ENCODE measurements around the gene SLC13A4.
"Not testable (repeated sequence)": the region's sequence is repeated elsewhere in the genome, so short reads cannot be mapped to it uniquely, and the experiment has no call there.

Gene SLC13A4, protein sequence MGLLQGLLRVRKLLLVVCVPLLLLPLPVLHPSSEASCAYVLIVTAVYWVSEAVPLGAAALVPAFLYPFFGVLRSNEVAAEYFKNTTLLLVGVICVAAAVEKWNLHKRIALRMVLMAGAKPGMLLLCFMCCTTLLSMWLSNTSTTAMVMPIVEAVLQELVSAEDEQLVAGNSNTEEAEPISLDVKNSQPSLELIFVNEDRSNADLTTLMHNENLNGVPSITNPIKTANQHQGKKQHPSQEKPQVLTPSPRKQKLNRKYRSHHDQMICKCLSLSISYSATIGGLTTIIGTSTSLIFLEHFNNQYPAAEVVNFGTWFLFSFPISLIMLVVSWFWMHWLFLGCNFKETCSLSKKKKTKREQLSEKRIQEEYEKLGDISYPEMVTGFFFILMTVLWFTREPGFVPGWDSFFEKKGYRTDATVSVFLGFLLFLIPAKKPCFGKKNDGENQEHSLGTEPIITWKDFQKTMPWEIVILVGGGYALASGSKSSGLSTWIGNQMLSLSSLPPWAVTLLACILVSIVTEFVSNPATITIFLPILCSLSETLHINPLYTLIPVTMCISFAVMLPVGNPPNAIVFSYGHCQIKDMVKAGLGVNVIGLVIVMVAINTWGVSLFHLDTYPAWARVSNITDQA

DNA sequence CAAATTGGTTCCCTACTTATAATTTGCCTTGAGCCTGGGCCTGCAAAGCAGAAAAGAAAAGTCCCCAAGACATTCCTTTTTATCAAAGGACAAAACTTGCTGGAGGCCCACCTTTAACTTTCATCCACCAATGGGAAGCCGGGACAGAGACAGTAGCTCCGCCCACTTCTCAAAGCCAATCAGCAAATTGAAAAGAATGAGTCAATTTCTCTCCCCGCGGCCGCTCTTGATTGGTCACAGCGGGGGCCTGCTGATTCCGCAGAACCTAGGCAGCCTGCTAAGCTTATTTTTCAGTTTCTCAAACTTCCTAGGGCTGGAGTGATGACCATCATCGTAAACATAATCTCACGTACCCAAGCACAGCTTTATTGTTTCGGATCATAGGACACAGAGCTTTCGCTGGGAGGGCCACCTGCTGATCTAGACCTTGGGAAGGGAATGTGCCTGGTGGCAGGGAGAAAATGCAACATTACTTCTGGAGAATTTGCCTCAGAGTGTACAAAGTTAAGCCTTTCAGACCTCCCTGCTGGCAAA lies at the start of gene SLC13A4:
SLC13A4 (minus strand) TSS at position 51 of the 534 bp plus-strand sequence. CDS start 690 bp downstream, outside the sequence.
- DNase-seq (ENCODE audit: low read depth) = no peak

DNA sequence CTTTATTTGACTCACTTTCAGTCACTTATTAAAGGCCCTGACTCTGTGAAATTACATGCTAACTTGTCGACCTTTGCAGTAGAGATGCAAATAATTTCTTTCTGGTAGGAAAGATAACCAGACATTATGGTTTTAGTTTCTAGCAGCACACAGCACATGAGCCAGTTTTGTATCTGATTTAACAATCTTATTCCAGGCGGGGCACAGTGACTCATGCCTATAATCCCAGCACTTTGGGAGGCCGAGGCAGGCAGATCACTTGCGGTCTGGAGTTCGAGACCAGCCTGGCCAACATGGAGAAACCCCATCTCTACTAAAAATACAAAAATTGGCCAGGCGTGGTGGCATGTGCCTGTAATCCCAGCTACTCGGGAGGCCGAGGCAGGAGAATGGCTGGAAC lies 47.9 kb upstream of the SLC13A4 start:
- DNase-seq (ENCODE audit: low read depth) = not testable (repeated sequence)

DNA sequence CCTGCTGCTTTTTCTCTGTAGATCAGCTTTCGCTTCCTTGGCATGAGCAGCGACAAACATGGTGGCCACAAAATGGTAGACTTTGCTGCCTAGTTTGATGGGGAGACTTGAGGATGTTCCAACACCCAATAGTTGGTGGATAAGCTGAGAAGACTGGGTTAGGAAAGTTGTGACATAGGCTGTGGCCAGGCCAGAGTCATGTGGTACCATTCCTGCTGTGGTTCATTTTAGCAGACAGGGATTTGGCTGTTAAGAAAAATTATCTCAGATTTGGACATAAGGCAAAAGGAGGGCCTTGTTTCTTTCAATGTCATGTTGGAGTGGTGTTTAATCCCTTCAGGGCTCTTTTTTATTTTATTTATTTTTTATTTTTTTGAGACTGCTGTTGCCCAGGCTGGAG lies 47.2 kb upstream of the SLC13A4 start:
- DNase-seq (ENCODE audit: low read depth) = no peak

DNA sequence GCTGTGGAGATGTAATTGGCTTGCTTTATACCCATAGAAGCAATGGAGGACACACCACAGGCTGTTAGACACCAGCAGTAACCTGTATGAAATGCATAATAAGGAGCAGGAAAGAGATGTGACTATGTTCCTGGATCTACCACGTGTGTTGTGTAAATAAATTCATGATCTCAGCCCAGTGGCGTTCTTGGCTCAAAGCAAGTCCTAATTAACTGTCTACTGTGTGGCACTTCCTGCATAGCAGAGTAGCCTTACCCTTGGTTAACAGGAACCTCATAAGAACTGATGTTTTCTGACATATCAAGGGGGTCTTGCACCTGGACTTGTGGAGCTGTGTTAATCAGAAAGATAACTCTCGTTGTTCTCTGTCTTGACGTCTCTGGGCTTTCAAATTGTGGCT lies 46.3 kb upstream of the SLC13A4 start:
- no peak for DNase-seq (ENCODE audit: low read depth)

DNA sequence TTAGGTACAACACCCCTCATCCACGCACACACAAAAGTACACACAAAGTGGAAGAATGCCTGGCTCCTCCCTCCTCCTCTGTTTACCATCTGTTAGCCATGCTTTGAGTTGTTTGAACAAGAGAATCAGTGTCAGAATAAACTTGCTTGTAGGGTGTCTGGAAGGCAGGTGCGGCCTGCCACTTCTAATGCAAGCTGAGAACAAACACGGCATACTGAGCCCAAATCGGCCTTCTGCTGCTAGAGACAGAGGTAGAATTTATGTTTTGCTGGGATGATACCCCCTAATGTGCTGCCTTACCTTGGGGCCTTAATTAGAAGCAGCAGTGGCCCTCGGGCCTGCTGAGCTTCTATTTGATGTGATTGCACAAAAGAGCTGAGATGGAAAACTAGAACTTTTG lies 45.5 kb upstream of the SLC13A4 start:
- DNase-seq (ENCODE audit: low read depth) = no peak

DNA sequence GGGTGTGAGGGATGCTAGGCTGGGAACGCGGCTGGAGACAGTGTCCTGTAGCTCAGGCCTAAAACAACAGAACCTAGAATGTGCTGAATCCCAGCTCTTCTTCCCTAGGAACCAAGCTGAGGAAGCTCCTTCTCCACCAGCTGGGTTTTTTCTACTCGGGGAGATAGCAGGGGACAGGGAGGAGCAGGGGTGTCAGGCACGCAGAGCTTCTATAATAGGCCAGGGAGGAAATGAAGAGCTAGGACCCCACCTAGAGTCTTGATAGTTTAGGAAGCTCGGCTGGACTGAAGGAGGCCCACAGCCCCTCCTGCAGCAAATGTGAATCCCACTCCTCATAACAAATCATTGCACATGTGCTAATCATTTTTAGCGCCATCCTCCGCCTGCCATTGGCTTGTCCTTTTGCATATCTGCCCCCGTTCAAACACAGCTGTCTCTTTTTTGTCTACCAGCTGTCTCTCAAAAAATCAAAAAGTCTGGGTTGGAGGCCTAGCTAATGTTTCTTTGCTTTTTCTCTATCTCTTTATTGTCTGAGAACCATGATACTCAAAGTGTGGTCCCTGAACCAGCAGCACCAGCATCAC lies 44.7 kb upstream of the SLC13A4 start:
- DNase-seq (ENCODE audit: low read depth) = no peak

DNA sequence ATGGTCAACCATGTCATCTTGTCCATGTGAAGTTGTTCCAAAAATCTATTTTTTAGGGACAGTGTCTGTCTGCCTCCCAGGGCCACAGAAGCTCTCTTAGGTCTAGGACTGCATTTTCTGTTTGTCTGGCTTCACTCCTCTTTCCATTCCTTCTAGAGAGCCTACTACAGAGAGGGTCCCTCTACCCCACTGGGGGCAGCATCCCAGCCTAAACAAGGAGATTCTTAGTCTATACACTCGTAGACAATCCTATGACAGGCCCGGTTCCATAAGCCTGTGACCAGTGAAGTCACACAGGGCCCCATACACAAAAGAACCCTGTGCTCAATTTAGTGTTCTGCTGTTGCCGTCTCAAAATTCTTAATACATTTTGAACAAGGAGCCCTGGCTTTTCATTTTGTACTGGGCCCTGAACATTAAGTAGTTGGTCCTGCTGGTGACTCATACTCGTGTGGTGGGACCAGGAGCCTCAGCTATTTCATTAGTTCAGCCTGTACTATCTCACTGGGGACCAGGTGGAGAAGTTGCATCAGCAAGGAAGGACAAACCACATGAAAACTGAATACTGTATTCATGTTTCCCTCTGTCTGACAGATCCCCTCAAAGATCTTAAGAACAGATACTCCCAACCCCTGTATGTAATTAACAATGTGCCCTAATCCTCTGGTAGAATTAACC lies 44.1 kb upstream of the SLC13A4 start:
- no peak for DNase-seq (ENCODE audit: low read depth)

DNA sequence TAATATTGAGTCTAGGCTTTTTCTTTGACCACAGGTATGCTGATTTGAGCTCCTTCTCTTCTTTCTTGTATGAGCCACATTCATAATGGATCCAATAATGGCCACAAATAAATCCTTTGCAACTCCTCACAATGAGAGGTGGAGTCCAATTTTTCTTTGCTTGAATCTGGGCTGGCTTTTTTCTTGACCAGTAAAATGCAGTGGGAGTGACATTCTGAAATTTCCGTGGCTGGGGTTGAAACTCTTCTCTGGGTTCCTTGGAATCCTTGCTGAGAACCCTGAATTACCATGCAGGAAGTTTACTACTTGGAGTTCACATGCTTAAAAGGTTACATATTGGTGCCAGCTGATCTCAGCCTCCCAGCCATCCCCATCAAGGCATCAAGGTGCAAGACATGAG lies 43.1 kb upstream of the SLC13A4 start:
- no peak for DNase-seq (ENCODE audit: low read depth)

DNA sequence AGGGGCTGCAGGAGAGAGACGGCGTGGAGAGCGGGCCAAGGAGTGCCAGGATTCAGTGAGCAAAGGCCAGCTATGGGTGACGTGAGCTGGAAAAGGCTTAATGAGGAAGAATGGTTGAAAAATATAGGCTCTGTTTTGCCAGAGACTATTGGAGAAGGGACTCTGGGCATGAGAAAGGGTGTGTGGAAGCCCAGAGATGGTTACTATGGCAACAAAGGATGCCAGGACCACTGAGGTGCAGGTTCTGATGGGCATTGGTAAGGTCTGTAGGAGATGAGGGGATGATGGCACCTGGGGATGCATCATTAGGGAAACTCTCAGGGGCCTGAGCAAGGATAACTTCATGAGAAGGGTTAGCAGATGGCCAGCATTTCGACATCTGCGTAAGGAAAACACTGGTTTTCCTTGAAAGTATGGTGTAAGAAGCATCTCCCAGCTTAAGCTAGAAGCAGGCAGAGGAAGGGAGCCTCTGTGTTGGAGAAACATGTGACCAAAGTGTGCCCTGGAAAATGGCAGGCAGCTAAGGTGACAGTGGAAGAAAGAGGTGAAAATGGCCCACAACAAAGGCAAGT lies 42.2 kb upstream of the SLC13A4 start:
- DNase-seq (ENCODE audit: low read depth) = no peak

DNA sequence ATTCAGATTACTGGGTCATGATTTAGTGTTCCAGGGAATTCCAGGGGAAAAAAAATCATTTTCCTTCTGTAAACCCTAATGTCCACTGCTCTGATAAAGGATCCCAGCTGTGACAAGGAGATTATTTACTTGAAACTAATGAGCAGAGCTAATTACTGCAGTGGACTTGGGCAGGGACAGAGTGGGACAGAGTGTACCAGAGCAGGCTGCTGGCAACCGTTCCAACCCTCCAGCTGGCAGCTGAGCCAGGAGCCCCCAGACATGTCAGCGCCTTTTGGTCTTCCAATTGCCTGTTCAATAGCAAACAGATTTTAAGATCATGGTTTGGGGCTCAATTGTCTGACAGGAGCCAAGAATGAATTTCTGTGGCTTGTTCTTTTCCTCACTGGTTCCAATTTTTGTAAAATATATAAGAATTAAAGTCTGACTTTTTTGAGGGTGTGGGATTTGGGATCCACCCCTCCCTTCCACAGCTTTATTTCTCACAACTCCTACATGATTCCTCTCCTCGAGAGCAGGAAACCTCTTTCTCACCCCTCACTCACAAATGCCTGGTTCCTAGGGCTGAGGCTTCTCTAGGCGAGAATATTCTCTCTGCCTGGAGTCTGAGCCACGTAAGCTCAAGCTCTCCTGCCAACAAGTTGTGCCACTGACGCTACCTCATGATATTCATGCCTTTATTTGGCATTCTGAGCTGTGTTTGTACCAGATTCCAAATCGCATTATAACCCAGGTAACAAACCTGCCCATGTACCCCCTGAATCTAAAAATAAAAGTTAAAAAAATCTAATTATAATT lies 41.2 kb upstream of the SLC13A4 start:
- no peak for DNase-seq (ENCODE audit: low read depth)

DNA sequence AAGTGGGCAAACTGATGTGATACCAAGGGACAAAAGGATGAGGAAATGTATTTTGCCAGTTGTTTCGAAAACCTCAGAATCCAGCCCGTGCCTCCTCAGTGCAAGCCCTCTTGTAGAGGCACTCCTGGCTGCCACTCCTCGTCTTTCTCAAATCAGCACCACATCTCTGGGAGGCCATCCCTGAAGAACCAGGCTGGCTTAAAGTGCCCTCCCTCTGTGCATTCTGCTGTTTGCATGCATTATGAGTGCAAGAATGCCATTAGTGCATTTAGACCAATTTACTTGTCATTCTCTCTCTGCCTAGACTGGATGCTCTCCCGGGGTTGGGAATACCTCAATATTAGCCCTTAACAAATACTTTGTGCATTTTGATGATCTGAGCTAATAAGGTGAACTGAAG lies 40.5 kb upstream of the SLC13A4 start:
- no peak for DNase-seq (ENCODE audit: low read depth)

DNA sequence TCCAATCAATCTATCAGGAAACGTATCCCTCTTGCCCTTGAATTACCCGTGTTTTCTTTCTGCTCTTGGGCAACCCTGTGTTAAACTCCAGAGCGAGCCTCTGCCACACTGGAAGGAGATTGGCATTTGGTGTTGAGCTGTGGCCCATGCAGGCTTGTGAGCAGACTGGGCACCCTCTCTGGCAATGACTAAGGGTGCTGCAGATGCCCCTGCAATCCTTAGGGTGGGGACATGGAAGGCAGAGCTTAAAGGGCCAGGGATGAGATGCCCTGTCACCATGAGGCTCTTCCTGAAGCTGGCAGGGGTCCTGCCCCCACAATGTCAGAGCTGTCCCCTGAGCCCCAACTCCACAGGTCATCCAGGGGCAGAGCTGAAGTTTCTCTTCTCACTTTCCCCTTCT lies 40.1 kb upstream of the SLC13A4 start:
- no peak for DNase-seq (ENCODE audit: low read depth)

DNA sequence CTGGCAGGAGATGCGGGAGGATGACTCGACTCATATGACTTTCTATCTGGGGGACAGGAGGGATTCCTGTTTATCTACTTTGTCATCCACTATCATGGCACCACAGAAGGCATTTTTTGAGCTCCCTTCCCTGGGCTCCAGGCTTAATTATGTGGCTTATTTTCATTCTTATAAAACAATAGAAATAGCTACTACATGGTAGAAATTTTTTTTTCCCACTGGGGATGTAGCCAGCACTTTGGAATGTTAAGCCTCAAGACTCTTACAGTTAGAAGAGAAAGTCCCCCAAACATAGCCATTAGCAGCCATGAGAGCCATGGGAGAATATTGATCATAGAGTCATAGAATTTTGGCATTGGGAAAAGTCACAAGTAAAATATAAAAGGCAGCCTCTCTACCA lies 35.3 kb upstream of the SLC13A4 start:
- no peak for DNase-seq (ENCODE audit: low read depth)

DNA sequence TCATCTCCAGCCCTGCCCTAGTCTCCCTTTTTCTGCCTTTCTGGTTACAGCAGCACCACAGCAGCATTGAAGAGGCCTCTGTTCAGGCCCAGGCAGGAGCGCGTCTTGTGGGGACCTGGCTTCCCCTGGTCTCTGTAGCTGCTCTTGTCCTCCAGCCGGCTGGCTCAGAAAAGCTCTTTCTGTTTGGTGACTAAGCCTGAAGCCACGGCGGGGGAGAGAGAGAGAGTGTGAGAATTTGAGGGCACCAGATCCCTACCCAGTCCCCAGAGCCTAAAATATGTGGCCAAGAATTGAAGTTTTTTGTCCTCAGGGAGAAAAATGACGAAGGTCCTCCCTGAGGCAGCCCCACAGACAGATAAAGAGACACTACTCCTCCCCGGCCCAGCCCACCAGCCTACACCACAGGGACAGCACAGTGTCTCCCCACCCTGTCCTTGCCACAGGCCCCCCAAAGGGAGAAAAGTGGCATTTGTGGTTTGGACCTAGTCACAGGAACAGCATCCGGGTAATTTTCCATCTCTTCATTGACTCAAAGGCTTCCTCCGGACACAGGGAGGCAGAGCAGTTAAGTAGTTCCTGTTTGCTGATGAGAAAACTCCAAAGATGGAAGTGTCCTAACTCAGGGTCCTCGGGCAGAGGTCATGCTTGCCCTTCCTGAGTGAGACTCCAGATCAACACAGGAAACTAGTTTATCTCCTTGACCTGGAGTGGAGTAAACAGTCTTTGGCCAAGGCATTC lies 33.9 kb upstream of the SLC13A4 start:
- no peak for DNase-seq (ENCODE audit: low read depth)

DNA sequence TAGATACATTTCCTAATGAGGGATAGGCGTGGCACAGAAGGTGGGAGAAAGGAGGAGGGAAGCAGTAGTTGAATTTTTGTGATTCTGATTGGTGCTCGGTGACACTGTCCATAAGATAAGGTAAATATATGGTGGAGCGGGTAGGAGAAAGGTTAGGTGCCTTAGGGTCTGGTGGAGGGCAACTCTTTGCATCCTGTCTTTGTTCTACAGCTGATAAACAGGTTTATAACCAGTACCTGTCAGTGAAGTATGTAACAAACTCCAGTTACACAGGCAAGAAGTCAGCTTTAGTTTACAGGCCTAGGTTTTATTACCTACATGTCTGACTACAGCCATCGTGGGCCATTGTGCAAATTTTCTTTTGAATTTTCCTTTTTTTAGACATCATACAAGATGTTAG lies 31.5 kb upstream of the SLC13A4 start:
- DNase-seq (ENCODE audit: low read depth) = no peak

DNA sequence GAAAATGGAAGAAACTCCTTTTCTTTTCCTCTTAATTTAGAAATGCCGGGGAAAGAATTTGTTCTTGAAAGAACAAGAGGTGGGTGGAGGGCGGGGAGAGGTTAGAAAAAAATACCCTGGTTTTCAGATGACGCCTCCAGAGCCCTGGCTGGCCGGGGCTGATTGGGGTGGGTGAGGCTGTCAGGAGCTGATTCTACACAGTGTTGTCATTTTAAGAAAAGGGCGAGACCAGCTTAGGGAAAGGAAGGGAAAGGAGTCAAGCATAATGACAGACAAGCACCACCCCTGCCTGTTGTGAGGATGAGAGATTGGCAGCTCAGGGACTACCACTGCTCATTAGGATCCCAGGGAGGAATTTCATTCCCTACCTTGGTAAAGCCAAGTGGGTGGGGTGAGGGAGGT lies 30.5 kb upstream of the SLC13A4 start:
- DNase-seq (ENCODE audit: low read depth) = no peak

DNA sequence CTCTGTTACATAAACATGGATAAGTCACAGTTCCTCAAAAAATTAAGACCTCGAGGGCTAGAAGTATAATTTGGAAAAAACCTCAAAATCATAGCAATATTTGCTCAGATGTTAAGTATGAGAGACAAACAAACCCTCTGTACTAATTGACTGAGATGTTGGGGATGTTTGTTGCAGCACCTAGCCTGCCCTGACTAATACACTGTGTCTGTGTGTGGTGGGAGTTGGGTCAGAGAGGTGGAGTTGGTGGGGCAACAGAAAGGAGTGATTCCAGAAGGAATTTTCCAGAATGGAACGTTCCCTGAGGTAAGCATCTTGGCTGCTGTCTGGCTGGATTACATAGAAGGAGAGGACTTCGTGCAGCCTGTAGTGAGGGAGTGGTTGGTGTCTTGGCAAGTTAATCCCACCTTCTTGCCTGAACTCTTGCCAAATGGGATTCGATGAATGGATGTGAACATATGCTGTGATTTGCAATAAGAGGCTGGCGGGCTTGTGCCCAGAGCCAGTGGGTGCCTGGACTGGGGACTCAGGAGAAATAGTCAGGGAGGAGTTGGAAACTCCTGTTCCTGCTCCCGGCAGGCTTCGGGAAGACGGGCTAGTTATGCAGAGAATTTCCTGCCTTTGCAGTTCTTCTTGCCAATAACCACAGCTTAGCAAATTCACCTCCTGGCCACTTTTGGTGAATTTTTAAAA lies 29.9 kb upstream of the SLC13A4 start:
- DNase-seq (ENCODE audit: low read depth) = no peak

DNA sequence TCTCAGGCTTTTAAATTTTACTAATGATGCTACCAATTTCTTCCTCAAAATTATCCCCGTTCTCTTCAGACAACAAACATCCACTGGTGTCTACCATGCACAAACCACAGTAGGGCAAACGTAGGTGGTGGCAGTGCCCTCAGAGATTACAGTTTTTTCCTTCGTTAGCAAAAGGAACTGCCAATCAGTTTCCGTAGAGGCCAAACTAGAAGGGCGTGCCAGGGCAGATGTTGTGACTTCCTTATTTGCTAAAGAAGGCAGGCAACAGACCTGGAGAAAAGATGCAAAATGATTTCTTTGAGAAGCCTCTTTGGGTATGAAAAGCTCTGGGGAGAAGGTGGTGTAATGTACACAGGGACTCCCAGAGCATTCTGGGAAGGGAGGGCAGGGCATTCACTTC lies 28.2 kb upstream of the SLC13A4 start:
- DNase-seq (ENCODE audit: low read depth) = no peak

DNA sequence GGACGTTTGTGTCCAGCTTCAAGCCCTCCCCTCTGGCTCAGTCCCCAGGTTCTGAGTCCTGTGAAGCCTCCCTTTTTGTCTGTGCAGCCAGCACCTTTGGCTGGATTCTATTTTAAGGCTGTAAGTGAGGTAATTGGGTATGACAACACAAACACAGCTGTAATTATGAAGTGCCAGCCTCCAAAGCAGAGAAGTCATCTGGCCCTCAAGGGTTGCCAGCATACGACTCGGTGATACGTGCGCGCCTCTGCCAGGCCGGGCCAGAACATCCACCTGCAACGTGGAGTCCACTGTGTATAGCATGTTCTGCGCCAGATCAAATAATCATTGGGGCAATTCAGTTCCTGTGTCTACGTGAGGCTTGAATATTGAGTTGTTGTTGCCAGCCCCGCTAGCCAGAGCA lies 27.4 kb upstream of the SLC13A4 start:
- no peak for DNase-seq (ENCODE audit: low read depth)
